ENCODE measurements around the gene CD53. TPM values are rescaled to one million over a fixed set of nuclear protein-coding genes. Genes with fewer than 3 reads are reported as not detected.

Gene CD53
- total and polyA plus RNA-seq, 9 of the 15 experiments (the other 6 are each of a cell fraction or from before 2014, with no cell fraction given), result 63.5 to 220 (median 131) TPM

DNA sequence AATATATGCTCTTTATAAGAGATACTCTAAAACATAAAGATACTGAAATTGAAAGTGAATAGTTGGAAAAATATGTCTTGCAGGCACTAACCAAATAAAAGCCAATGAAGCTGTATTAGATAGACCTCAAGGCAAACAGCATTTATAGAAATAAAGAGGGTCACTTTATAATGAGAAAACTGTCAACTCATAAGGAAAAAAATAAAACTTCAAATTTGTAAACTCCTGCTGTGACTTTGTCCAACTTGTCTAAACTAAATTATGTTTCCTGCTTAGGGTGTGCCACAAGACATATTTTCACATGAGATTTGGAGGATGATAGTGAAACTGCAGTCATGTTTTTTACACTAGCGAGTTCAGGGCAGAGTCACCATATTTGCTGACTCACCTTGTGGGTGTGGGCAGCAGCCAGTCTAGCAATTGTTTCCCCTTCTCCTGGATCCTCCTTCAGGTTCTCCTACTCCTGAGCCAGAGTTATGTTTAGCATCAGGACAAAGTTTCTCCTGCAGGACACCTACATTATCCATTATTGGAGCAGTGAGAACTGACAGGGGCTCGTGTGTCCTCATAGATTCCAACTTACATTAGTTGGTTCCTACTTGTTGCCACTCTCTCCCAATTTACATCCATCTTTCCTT is 43.8 kb downstream of the CD53 start (continued):
- TF ChIP-seq, protein P1, sequence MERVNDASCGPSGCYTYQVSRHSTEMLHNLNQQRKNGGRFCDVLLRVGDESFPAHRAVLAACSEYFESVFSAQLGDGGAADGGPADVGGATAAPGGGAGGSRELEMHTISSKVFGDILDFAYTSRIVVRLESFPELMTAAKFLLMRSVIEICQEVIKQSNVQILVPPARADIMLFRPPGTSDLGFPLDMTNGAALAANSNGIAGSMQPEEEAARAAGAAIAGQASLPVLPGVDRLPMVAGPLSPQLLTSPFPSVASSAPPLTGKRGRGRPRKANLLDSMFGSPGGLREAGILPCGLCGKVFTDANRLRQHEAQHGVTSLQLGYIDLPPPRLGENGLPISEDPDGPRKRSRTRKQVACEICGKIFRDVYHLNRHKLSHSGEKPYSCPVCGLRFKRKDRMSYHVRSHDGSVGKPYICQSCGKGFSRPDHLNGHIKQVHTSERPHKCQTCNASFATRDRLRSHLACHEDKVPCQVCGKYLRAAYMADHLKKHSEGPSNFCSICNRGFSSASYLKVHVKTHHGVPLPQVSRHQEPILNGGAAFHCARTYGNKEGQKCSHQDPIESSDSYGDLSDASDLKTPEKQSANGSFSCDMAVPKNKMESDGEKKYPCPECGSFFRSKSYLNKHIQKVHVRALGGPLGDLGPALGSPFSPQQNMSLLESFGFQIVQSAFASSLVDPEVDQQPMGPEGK (CRISPR knock-in tag; IDR thresholded peaks at IDR 0.05; ENCODE audit: borderline replicate concordance), result no peak
- TF ChIP-seq EGR1 (conservative IDR thresholded peaks at IDR 0.05), result peak; percentile 67
- TF ChIP-seq TGIF2 (CRISPR knock-in tag; IDR thresholded peaks at IDR 0.05), result no peak
- peak; percentile 63 for TF ChIP-seq CBFA2T3 (IDR thresholded peaks at IDR 0.05)
- TF ChIP-seq, protein P2, sequence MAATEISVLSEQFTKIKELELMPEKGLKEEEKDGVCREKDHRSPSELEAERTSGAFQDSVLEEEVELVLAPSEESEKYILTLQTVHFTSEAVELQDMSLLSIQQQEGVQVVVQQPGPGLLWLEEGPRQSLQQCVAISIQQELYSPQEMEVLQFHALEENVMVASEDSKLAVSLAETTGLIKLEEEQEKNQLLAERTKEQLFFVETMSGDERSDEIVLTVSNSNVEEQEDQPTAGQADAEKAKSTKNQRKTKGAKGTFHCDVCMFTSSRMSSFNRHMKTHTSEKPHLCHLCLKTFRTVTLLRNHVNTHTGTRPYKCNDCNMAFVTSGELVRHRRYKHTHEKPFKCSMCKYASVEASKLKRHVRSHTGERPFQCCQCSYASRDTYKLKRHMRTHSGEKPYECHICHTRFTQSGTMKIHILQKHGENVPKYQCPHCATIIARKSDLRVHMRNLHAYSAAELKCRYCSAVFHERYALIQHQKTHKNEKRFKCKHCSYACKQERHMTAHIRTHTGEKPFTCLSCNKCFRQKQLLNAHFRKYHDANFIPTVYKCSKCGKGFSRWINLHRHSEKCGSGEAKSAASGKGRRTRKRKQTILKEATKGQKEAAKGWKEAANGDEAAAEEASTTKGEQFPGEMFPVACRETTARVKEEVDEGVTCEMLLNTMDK (IDR thresholded peaks at IDR 0.05; ENCODE audit: borderline replicate concordance, insufficient read depth, low read depth, low read length, poor library complexity, severe bottlenecking), result no peak
- TF ChIP-seq, protein P3, sequence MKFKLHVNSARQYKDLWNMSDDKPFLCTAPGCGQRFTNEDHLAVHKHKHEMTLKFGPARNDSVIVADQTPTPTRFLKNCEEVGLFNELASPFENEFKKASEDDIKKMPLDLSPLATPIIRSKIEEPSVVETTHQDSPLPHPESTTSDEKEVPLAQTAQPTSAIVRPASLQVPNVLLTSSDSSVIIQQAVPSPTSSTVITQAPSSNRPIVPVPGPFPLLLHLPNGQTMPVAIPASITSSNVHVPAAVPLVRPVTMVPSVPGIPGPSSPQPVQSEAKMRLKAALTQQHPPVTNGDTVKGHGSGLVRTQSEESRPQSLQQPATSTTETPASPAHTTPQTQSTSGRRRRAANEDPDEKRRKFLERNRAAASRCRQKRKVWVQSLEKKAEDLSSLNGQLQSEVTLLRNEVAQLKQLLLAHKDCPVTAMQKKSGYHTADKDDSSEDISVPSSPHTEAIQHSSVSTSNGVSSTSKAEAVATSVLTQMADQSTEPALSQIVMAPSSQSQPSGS (CRISPR knock-in tag; IDR thresholded peaks at IDR 0.05), result no peak
- TF ChIP-seq ZFP1 (CRISPR knock-in tag; IDR thresholded peaks at IDR 0.05), result no peak
- no peak for TF ChIP-seq ZBED1 (IDR thresholded peaks at IDR 0.05)
- TF ChIP-seq TEAD2 (tag; IDR thresholded peaks at IDR 0.05), result no peak
- TF ChIP-seq, protein P4, sequence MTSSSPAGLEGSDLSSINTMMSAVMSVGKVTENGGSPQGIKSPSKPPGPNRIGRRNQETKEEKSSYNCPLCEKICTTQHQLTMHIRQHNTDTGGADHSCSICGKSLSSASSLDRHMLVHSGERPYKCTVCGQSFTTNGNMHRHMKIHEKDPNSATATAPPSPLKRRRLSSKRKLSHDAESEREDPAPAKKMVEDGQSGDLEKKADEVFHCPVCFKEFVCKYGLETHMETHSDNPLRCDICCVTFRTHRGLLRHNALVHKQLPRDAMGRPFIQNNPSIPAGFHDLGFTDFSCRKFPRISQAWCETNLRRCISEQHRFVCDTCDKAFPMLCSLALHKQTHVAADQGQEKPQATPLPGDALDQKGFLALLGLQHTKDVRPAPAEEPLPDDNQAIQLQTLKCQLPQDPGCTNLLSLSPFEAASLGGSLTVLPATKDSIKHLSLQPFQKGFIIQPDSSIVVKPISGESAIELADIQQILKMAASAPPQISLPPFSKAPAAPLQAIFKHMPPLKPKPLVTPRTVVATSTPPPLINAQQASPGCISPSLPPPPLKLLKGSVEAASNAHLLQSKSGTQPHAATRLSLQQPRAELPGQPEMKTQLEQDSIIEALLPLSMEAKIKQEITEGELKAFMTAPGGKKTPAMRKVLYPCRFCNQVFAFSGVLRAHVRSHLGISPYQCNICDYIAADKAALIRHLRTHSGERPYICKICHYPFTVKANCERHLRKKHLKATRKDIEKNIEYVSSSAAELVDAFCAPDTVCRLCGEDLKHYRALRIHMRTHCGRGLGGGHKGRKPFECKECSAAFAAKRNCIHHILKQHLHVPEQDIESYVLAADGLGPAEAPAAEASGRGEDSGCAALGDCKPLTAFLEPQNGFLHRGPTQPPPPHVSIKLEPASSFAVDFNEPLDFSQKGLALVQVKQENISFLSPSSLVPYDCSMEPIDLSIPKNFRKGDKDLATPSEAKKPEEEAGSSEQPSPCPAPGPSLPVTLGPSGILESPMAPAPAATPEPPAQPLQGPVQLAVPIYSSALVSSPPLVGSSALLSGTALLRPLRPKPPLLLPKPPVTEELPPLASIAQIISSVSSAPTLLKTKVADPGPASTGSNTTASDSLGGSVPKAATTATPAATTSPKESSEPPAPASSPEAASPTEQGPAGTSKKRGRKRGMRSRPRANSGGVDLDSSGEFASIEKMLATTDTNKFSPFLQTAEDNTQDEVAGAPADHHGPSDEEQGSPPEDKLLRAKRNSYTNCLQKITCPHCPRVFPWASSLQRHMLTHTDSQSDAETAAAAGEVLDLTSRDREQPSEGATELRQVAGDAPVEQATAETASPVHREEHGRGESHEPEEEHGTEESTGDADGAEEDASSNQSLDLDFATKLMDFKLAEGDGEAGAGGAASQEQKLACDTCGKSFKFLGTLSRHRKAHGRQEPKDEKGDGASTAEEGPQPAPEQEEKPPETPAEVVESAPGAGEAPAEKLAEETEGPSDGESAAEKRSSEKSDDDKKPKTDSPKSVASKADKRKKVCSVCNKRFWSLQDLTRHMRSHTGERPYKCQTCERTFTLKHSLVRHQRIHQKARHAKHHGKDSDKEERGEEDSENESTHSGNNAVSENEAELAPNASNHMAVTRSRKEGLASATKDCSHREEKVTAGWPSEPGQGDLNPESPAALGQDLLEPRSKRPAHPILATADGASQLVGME (CRISPR knock-in tag; IDR thresholded peaks at IDR 0.05), result no peak
- no peak for TF ChIP-seq KAT8 (IDR thresholded peaks at IDR 0.05; ENCODE audit: low read depth)
- TF ChIP-seq ETV6 (IDR thresholded peaks at IDR 0.05; ENCODE audit: borderline replicate concordance in 1 of 2, low read depth in 2 of 2, low read length in 1 of 2), result peak in 1 of 2 experiments; percentile 41; a peak in 1 of 4 replicates
- no peak for TF ChIP-seq ETV6 (CRISPR knock-in tag; IDR thresholded peaks at IDR 0.05; ENCODE audit: borderline replicate concordance)
- TF ChIP-seq PPARD (CRISPR knock-in tag; IDR thresholded peaks at IDR 0.05), result no peak
- TF ChIP-seq PURB (CRISPR knock-in tag; IDR thresholded peaks at IDR 0.05; ENCODE audit: low read depth), result no peak
- no peak for TF ChIP-seq MXI1 (IDR thresholded peaks at IDR 0.05; ENCODE audit: low read depth, low read length)
- TF ChIP-seq MAFF (IDR thresholded peaks at IDR 0.05; ENCODE audit: low read length), result peak; percentile 99
- TF ChIP-seq ZNF3 (CRISPR knock-in tag; IDR thresholded peaks at IDR 0.05), result no peak

Data from K562 (cell line).